GM21576 (cell line): Measurements from ENCODE around the gene CSTPP1.

Experiments
- ATAC-seq: cut with Tn5 transposase; IDR thresholded peaks from one replicate; pipeline ENCODE4 v1.9.1; 2021; ENCODE audit warnings: mild to moderate bottlenecking, moderate library complexity; ENCODE audit not compliant: unreplicated experiment

Gene CSTPP1

GRCh38 chr11:47125083-47125482 lies 188.5 kb downstream of the CSTPP1 start:
- ATAC-seq = no peak

GRCh38 chr11:47127213-47127612 lies 190.7 kb downstream of the CSTPP1 start:
- no peak for ATAC-seq

- ATAC-seq = no peak
These were observed 194.0 kb downstream of the CSTPP1 start for GRCh38 chr11:47130543-47130942.

DNA sequence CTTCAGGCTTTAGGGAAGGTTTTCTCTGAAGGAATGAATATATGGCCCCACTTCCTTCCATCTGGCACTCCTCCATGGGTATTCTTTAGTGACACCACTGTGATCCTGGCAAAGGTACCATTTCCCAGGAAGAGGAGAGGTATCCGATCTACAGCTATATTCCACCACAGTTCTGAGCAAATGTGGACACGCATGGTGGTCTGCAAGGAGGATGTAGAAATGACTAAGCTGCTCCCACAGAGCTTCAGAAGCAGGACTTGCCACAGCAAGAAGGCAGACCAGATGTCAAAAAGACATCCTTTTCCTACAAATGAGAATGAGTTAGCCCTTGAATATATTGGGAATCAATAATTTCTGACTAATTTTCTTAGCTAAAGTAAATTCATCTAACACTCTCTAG lies 194.6 kb downstream of the CSTPP1 start:
- no peak for ATAC-seq

- ATAC-seq = no peak
These were observed 195.9 kb downstream of the CSTPP1 start for GRCh38 chr11:47132490-47132889.

DNA sequence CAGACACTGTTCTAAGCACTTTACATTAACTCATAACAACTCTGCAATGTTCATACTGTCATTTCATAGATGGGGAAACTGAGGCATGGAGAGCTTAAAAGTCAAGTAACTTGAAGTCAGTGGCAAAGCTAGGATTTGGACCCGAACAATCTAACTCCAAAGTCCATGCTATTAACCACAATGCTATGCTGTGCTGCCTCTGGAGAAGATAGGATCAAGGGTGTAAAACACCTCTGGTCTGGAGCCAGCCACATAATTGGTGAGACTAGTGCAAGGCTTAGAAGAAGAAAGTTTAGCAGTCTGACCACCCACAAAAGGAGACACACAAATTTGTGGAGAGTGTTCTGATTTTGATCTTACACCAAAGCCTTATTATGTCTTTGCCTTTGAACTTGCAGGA lies 196.4 kb downstream of the CSTPP1 start:
- ATAC-seq = no peak

- no peak for ATAC-seq
These were observed 199.8 kb downstream of the CSTPP1 start for GRCh38 chr11:47136327-47136726.

GRCh38 chr11:47136921-47137320 lies 200.4 kb downstream of the CSTPP1 start:
- ATAC-seq = no peak

DNA sequence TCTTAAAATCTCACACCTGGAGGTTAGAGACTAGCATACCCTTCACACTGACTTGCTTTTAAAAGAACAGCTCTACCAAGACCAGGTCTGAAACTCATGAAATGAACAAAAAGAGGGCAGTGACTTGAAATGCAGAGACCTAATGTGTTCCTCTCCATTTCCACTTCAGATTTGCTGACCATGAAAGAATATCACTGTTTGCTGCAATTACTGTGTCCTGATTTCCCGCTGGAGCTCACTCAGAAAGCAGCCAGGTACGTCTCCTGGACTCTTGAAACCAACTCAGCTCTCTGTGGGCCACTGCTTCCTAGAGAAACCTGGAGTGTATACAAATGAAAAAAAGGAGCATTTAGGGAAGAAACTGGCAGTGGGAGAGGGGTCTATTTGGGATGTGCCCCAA lies 200.9 kb downstream of the CSTPP1 start:
- no peak for ATAC-seq

GRCh38 chr11:47139878-47140277 lies 203.3 kb downstream of the CSTPP1 start:
- ATAC-seq = no peak

- ATAC-seq = no peak
These were observed 206.8 kb downstream of the CSTPP1 start for GRCh38 chr11:47143322-47143721.

DNA sequence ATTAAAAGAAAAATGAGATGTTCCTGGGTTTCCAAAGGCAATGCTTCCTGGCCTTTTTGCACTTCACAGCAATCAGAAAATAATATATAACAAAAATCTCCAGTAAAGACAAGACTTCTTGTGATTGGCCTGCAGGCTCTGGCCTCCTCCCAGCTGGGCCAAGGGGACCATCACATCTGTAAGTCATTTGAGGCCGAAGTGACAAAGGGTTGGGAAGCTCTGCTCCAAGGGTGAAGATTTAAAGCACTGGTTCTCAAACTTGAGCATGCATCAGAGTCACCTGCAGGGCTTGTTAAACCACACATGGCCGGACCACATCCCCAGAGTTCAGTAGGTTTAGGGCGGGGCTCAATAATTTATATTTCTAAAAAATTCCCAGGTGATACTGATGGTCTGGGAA lies 208.0 kb downstream of the CSTPP1 start:
- no peak for ATAC-seq

DNA sequence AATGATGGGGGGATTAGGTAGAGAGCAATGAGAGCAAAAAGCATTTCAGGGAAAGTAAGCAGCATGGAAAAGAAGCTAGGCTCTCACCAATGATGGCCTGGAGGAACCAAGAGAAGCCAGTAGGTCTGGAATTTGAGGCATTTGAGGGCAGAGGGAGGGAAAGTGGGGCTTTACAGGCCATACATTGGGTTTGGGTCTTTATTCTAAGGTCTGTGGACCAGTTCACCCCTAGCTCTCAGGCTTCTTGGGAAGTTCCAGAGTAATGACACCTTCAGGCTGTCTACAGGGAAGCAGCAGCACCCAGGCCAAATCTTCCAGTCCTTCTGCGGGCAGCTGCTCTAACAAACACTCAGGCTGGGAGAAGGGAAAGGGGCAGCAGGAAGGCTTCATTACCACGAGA lies 210.7 kb downstream of the CSTPP1 start:
- ATAC-seq = no peak

DNA sequence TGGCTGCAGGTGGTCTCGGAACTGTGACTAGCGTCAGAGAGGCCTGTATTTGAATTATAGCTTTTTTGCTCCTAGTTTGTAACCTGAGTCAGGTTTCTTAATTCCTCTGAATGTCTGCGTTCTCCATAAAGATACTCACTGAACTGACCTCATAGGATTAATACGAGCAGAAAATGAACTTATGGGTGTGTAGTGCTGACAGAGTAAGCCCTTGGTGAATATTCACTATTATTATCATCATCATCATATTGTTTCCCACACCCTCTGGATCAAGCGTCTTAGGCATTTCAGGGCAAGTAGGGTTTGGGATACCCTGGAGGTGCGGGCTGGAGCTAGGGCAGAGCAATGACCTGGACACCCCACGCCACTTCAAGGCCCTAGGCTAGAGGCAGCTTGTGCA lies 211.1 kb downstream of the CSTPP1 start:
- no peak for ATAC-seq

GRCh38 chr11:47148270-47148669 lies 211.7 kb downstream of the CSTPP1 start:
- no peak for ATAC-seq

GRCh38 chr11:47148903-47149531 lies 212.5 kb downstream of the CSTPP1 start:
- ATAC-seq = no peak

GRCh38 chr11:47149782-47150181 lies 213.2 kb downstream of the CSTPP1 start:
- ATAC-seq = no peak

- ATAC-seq = no peak
These were observed 215.8 kb downstream of the CSTPP1 start for GRCh38 chr11:47152126-47152952.

DNA sequence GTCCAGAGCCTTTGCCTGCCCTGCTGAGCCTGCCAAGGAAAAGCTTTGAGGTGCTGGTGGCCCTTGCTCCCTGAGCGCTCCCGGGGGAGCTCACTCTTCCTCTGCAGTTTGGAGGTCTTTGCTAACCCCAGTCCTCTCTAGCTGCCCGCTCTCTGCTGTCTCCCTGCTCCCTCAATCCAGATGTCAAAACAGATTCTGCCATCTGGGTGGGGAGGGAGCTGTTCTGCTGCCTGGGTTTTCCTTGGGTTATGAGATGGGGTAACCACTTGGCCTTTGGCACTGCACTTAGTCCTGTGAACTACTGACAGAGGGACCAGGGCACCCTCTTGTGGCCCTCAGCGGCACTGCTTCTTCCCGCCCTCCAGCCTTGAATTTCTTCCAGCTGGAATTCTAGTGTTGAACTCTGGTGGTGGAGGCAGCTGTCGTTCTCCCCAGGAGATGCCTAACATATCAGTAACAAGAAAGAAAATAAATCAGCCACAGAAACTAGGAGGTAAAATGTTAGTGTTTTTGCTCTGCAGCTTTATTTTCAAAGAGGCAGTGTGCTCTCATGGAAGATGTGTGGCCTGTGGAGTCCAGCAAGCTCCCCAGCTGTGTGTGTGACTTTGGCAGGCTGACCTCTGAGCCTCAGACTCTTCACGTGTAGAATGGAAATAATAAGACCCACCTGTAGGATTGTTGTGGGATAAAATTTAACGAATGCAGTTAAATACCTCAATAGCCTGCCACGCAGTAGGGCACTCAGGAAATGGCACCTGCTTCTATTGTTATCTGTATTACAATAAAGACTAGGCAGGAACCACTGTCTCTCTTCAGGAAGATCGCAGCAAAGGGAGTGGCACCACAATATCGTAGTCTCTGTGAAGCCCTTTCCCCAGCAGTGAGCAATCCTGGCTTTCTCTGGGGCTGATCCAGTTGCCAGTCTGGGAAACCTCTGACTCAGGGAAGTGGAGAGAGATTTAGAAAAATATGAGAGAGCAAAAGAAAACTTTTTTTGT lies 216.7 kb downstream of the CSTPP1 start:
- ATAC-seq = no peak

GRCh38 chr11:47154616-47155570 lies 218.3 kb downstream of the CSTPP1 start:
- ATAC-seq = no peak
